HG03520 (cell line): ENCODE results near the gene LILRA6.
"Not testable (repeated sequence)": the region's sequence is repeated elsewhere in the genome, so short reads cannot be mapped to it uniquely, and the experiment has no call there.

Experiments used
- ATAC-seq: cut with Tn5 transposase; IDR thresholded peaks from one replicate; pipeline ENCODE4 v1.9.1; 2021; ENCODE audit warnings: mild to moderate bottlenecking, moderate library complexity; ENCODE audit not compliant: unreplicated experiment

LILRA6 gene

GRCh38 chr19:54208784-54209057 lies 33.9 kb downstream of the LILRA6 start:
- no peak for ATAC-seq

- no peak for ATAC-seq
These were observed 34.4 kb downstream of the LILRA6 start for GRCh38 chr19:54207983-54208783.

GRCh38 chr19:54207676-54207982 lies 35.0 kb downstream of the LILRA6 start:
- no peak for ATAC-seq

- not testable (repeated sequence) for ATAC-seq
These were observed 35.4 kb downstream of the LILRA6 start for GRCh38 chr19:54207193-54207592.

- no peak for ATAC-seq
These were observed 35.8 kb downstream of the LILRA6 start for GRCh38 chr19:54206831-54207177.

- no peak for ATAC-seq
These were observed 36.4 kb downstream of the LILRA6 start for GRCh38 chr19:54206030-54206830.

GRCh38 chr19:54204767-54205468 lies 37.7 kb downstream of the LILRA6 start:
- ATAC-seq, result no peak

- ATAC-seq, result no peak
These were observed 39.4 kb downstream of the LILRA6 start for GRCh38 chr19:54203151-54203611.

- no peak for ATAC-seq
These were observed 40.6 kb downstream of the LILRA6 start for GRCh38 chr19:54201980-54202379.

- ATAC-seq, result no peak
These were observed 41.4 kb downstream of the LILRA6 start for GRCh38 chr19:54201172-54201701.

GRCh38 chr19:54199401-54199800 lies 43.2 kb downstream of the LILRA6 start:
- ATAC-seq, result no peak

GRCh38 chr19:54197121-54197520 lies 45.5 kb downstream of the LILRA6 start:
- ATAC-seq, result no peak

GRCh38 chr19:54196536-54196935 lies 46.1 kb downstream of the LILRA6 start:
- ATAC-seq, result no peak

GRCh38 chr19:54194463-54194862 lies 48.1 kb downstream of the LILRA6 start:
- ATAC-seq, result not testable (repeated sequence)

- no peak for ATAC-seq
These were observed 49.6 kb downstream of the LILRA6 start for GRCh38 chr19:54193011-54193410.

GRCh38 chr19:54191811-54192453 lies 50.7 kb downstream of the LILRA6 start:
- ATAC-seq, result no peak

GRCh38 chr19:54191011-54191810 lies 51.4 kb downstream of the LILRA6 start, which contains the start of gene TSEN34:
TSS of gene TSEN34 (plus strand) at chr19:54191308. CDS start at chr19:54191365, 57 bp downstream.
- ATAC-seq, result peak; percentile 17

- peak; percentile 32 for ATAC-seq
These were observed 52.0 kb downstream of the LILRA6 start for GRCh38 chr19:54190503-54191010.

- peak; percentile 41 for ATAC-seq
These were observed 52.7 kb downstream of the LILRA6 start for GRCh38 chr19:54189735-54190502.
